ENCODE data around the gene PPP1R2. TPM values are rescaled to one million over a fixed set of nuclear protein-coding genes. Genes with fewer than 3 reads are reported as not detected.

PPP1R2 gene
- total and polyA plus RNA-seq, 10 donors = 30.7 to 168 (median 61.2) TPM

GRCh38 chr3:195566797-195567196, 23.7 kb upstream of the PPP1R2 start:
- Histone ChIP-seq H3K27ac (no peak overlapping the region), H3K27me3 (replicated peaks in 1 of 7) (peaks cover 0 to 6% (median 0%) of the 10 kb centered on the region in 7 donors), H3K4me3 (no peak overlapping the region), H3K9me3 (no peaks in the 10 kb centered on the region), H3K4me1 (peaks cover 0 to 7% (median 0%) of the 10 kb centered on the region in 6 donors), H3K36me3 (no peaks in the 10 kb centered on the region)
- DNase-seq = no peak
- WGBS, 5 donors = 72 to 88% (median 81%) methylated on average over 6 of the region's 6 CpGs
- TF ChIP-seq POLR2AphosphoS5 (IDR thresholded peaks at IDR 0.05) = no peak
- TF ChIP-seq CTCF (IDR thresholded peaks at IDR 0.05 in 8 of 11, conservative IDR thresholded peaks at IDR 0.05 in 3 of 11) = no peak
- no peak for TF ChIP-seq POLR2A (IDR thresholded peaks at IDR 0.05)
- intact Hi-C loops (cut with DNase I; ENCODE audit: low total_unique reads) = no loop called here

DNA sequence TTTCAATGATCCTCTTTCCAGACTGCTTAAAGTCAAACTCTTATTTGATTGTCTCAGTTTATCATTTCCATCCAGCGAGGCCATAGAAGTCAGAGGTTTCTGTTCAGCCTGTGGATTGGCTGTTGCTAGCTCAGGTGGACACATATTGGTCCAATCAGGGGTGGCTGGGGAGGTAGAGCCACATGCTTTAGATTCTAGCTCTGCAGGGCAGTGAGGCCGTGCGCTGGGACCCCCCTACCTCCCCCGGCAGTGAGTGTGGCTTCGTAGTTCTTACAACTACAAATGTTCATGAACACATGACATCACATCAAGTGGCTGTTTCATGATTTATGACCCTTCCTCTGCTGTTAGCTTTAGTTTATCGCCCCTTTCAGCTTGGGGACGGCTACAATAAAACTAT, 22.6 kb upstream of the PPP1R2 start:
- no peak overlapping the region for H3K27ac ChIP-seq
- peaks cover 0 to 6% (median 0%) of the 10 kb centered on the region in 7 donors for H3K27me3 ChIP-seq (replicated peaks in 1 of 7)
- DNase-seq = no peak
- no peaks in the 10 kb centered on the region for H3K36me3 ChIP-seq
- 40 to 55% (median 48%) methylated on average over 7 of the region's 7 CpGs for WGBS, 5 donors
- peaks cover 0 to 7% (median 0%) of the 10 kb centered on the region in 6 donors for H3K4me1 ChIP-seq
- TF ChIP-seq CTCF (IDR thresholded peaks at IDR 0.05 in 8 of 11, conservative IDR thresholded peaks at IDR 0.05 in 3 of 11) (no peak), POLR2A (IDR thresholded peaks at IDR 0.05) (no peak), POLR2AphosphoS5 (IDR thresholded peaks at IDR 0.05) (no peak)
- no peaks in the 10 kb centered on the region for H3K9me3 ChIP-seq
- intact Hi-C loops (cut with DNase I; ENCODE audit: low total_unique reads) = no loop called here
- no peak overlapping the region for H3K4me3 ChIP-seq

DNA sequence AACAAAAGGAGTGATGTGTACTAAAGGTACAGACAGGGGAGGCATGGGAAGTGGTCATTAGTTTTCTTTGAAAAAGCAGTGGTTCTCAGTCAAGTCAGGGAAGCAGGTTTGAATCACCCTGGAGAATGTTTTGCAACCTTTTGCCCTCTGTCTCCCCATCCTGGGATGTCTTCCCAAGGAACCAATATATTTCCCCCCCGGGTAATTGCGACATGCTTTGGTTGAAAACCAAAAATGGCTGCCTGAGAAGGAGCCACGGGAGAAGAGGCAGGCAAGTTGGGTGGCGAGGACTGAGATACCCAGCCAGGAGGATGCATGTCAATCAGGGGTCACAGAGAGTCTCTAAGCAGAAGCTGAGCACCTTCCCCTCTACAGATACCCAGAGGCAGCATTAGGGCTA, 20.2 kb upstream of the PPP1R2 start:
- no peaks in the 10 kb centered on the region for H3K9me3 ChIP-seq
- intact Hi-C loops (cut with DNase I; ENCODE audit: low total_unique reads) = no loop called here
- no peak for TF ChIP-seq POLR2A (IDR thresholded peaks at IDR 0.05)
- TF ChIP-seq POLR2AphosphoS5 (IDR thresholded peaks at IDR 0.05) = no peak
- no peak for TF ChIP-seq CTCF (IDR thresholded peaks at IDR 0.05 in 8 of 11, conservative IDR thresholded peaks at IDR 0.05 in 3 of 11)

GRCh38 chr3:195559723-195560409, 16.7 kb upstream of the PPP1R2 start:
- Histone ChIP-seq H3K36me3 (no peaks in the 10 kb centered on the region), H3K9me3 (no peaks in the 10 kb centered on the region), H3K4me1 (peaks cover 0 to 8% (median 0%) of the 10 kb centered on the region in 6 donors), H3K4me3 (no peak overlapping the region), H3K27me3 (replicated peaks in 1 of 7) (no peaks in the 10 kb centered on the region), H3K27ac (no peak overlapping the region)
- no peak for DNase-seq
- TF ChIP-seq POLR2A (IDR thresholded peaks at IDR 0.05) (no peak), POLR2AphosphoS5 (IDR thresholded peaks at IDR 0.05) (no peak), CTCF (IDR thresholded peaks at IDR 0.05 in 8 of 11, conservative IDR thresholded peaks at IDR 0.05 in 3 of 11) (no peak)
- 80 to 93% (median 90%) methylated on average over 4 of the region's 4 CpGs for WGBS, 5 donors
- intact Hi-C loops (cut with DNase I; ENCODE audit: low total_unique reads) = loop anchor here (10.0 kb wide), 1 partner anchor 355 kb away; no protein-coding TSS in a partner anchor

More for the DNA sequence above, 20.2 kb upstream of the PPP1R2 start:
- no peak for DNase-seq
- no peaks in the 10 kb centered on the region for H3K36me3 ChIP-seq
- WGBS, 5 donors = 75 to 84% (median 83%) methylated on average over 4 of the region's 4 CpGs
- H3K27me3 ChIP-seq (replicated peaks in 1 of 7) = peaks cover 0 to 6% (median 0%) of the 10 kb centered on the region in 7 donors
- no peak overlapping the region for H3K4me3 ChIP-seq
- peaks cover 0 to 6% (median 0%) of the 10 kb centered on the region in 6 donors for H3K4me1 ChIP-seq
- no peak overlapping the region for H3K27ac ChIP-seq

Measured in spleen (tissue), 11 donors.